Suprapubic skin (tissue), 4 donors: ENCODE measurements around the gene SLC11A2.

Experiments used
- CTCF ChIP-seq, 2 donors: fragments of 200-600 bp in 1 of 2; fragments of 450-650 bp in 1 of 2; sonication (generic) in 1 of 2; IDR thresholded peaks; one replicate each; pipeline ENCODE4 v1.5.1; 2016 to 2019; ENCODE audit warnings: antibody characterized with exemption in 2 of 2, mild to moderate bottlenecking in 1 of 2, moderate library complexity in 1 of 2
- EP300 ChIP-seq: sonication (generic); formaldehyde crosslinking; IDR thresholded peaks from one replicate; pipeline ENCODE4 v1.6.1; 2017; ENCODE audit warnings: antibody characterized with exemption
- POLR2A ChIP-seq, 2 donors: fragments of 450-650 bp; IDR thresholded peaks; one replicate each; pipeline ENCODE4 v1.6.1; 2017; ENCODE audit warnings: antibody characterized with exemption in 2 of 2, mild to moderate bottlenecking in 2 of 2, moderate library complexity in 2 of 2
- POLR2AphosphoS5 ChIP-seq, 3 donors: sonication (generic); formaldehyde crosslinking; IDR thresholded peaks; one replicate each; pipeline ENCODE4 v1.6.1; 2017; ENCODE audit warnings: antibody characterized with exemption in 3 of 3

- TF ChIP-seq EP300: no peak
- no peak for TF ChIP-seq CTCF (IDR thresholded peaks at IDR 0.05)
- TF ChIP-seq POLR2A (IDR thresholded peaks at IDR 0.05): no peak
- TF ChIP-seq POLR2AphosphoS5 (IDR thresholded peaks at IDR 0.05): peak in 1 of 3 donors; percentile 22
Observed at GRCh38 chr12:51009056-51009440, 17.1 kb downstream of the SLC11A2 start.
